RWPE2 (cell line): ENCODE data around the gene RXRA.

Experiments
- ATAC-seq: fragments of 200-7000 bp; cut with Tn5 transposase; 3 replicates; pipeline ENCODE4 v1.9.1; 2021; ENCODE audit warnings: low read depth
- DNase-seq: peaks from one replicate; pipeline ENCODE4 v3.0.0-alpha.2; 2020; ENCODE audit warnings: low spot score
- H3K27ac ChIP-seq: fragments of 450-650 bp; 2 replicates; pipeline ENCODE4 v1.5.1; 2017; ENCODE audit warnings: mild to moderate bottlenecking; ENCODE audit not compliant: poor library complexity, severe bottlenecking
- H3K27me3 ChIP-seq: fragments of 250-450 bp; sonication (Bioruptor Pico); 2 replicates; pipeline ENCODE4 v1.5.1; 2021; ENCODE audit warnings: mild to moderate bottlenecking, moderate library complexity; ENCODE audit not compliant: insufficient read depth, poor library complexity, severe bottlenecking
- H3K36me3 ChIP-seq: fragments of 250-450 bp; sonication (Bioruptor Pico); 2 replicates; pipeline ENCODE4 v1.5.1; 2020; ENCODE audit warnings: low read depth, mild to moderate bottlenecking, moderate library complexity
- H3K4me1 ChIP-seq: fragments of 250-450 bp; sonication (Bioruptor Pico); 2 replicates; pipeline ENCODE4 v1.5.1; 2021; ENCODE audit warnings: mild to moderate bottlenecking, moderate library complexity; ENCODE audit not compliant: insufficient read depth, poor library complexity, severe bottlenecking
- H3K4me3 ChIP-seq: fragments of 250-450 bp; sonication (Bioruptor Pico); 2 replicates; pipeline ENCODE4 v1.5.1; 2021; ENCODE audit warnings: mild to moderate bottlenecking, moderate library complexity; ENCODE audit not compliant: severe bottlenecking
- H3K9me3 ChIP-seq: fragments of 250-450 bp; sonication (Bioruptor Pico); 2 replicates; pipeline ENCODE4 v1.5.1; 2021; ENCODE audit warnings: mild to moderate bottlenecking, moderate library complexity; ENCODE audit not compliant: severe bottlenecking
- CTCF ChIP-seq: fragments of 450-650 bp; IDR thresholded peaks from one replicate; pipeline ENCODE4 v1.5.1; 2017; ENCODE audit warnings: mild to moderate bottlenecking, moderate library complexity; ENCODE audit not compliant: poor library complexity, severe bottlenecking

Gene RXRA

DNA sequence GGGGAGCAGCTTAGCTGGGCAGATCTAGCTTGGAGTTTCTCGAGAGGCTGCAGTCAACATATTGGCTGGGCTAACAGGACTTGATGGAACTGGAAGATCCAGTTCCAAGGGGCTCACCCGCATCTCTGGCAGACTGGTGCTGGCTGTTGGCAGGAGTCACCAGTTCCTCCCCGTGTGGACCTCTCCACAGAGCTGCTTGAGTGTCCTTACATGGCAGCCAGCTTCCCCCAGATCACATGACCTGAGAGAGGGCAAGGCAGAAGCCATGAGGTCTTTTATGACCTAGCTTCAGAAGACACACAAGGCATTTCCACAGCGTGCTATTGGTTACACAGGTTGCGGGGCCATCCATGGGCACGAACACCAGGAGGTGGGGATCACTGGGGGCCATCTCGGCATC lies 26.4 kb upstream of the RXRA start:
- no peaks in the 10 kb centered on the region for H3K27me3 ChIP-seq
- no peak overlapping the region for H3K4me3 ChIP-seq
- ATAC-seq, result no peak
- TF ChIP-seq CTCF, result no peak
- no peaks in the 10 kb centered on the region for H3K4me1 ChIP-seq
- no peak for DNase-seq
- H3K27ac ChIP-seq, result no peak overlapping the region
- no peaks in the 10 kb centered on the region for H3K36me3 ChIP-seq
- no peaks in the 10 kb centered on the region for H3K9me3 ChIP-seq

DNA sequence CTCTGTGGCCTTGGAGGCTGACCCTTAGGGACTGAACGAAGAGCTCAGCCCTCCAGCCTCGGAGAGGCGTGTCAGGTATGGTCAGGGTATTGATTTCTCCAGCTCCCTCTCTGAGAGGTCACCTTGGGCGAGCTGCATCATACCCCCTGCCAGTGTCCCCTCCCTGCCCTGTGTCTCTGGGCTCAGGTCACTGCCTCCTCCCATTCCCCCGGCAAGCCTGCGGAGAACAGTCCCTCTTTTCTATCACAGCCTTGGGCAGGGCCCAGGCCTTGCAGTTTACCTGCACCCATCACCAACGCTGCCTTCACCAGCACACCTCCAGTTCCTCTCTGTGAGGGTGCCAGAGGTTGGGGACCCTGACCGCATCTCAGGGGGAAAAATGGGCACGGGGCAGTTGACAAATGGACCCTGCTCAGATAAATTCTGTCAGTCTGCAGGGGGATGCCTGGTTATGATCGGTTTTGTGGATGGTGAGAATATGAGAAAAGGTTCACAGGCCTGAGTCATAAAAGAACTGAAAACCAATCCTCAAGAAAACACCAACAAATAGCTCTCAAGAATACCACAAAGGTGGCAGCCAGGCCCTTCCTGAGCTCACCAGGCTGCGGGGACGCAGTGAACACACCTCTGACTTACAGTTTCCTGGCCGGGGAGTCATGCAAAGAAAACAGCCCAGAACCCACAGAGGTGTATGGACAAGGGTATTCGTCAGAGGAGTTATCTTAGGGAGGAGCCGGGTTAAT lies 24.7 kb upstream of the RXRA start:
- no peak overlapping the region for H3K27ac ChIP-seq
- no peak for ATAC-seq

DNA sequence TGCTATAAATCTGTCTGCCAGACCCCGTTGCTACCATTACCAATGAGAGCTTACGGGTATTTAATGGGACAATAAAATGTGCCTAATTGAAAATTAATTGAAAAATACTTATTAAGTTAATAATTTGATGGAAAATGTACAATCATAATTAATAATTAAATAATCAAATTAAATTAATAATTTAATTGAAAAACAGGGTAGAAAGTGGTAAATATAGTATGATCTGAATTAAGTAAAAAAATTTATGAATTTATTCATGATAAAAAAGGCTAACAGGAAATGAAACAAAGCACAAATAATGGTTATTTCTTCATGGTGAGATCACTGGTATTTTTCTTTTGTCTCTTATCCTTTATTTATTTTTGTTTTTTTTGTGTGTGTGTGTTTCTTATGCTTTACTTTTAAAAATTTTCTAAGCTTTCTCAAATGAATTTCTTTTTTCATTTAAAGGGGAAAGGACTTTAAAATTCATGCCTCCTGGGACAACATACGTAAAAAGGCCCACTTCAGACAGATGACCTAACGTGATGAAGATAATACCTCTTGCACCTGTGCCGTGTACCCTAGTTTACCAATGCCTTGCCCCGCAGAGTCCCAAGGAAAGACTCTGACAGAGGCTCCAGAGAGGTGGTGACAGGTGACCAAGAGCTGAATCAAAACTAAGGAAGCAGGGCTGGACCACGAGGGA lies 24.0 kb upstream of the RXRA start:
- DNase-seq (no peak), ATAC-seq (no peak)
- no peak for TF ChIP-seq CTCF

More for the DNA sequence above, 24.7 kb upstream of the RXRA start:
- H3K36me3 ChIP-seq, result no peaks in the 10 kb centered on the region
- no peaks in the 10 kb centered on the region for H3K27me3 ChIP-seq
- no peak for DNase-seq
- H3K9me3 ChIP-seq, result no peaks in the 10 kb centered on the region
- no peak for TF ChIP-seq CTCF
- no peaks in the 10 kb centered on the region for H3K4me1 ChIP-seq
- no peak overlapping the region for H3K4me3 ChIP-seq

GRCh38 chr9:134303601-134304000 lies 22.7 kb upstream of the RXRA start:
- Histone ChIP-seq H3K27ac (no peak overlapping the region), H3K4me3 (no peak overlapping the region), H3K9me3 (no peaks in the 10 kb centered on the region), H3K27me3 (no peaks in the 10 kb centered on the region), H3K36me3 (no peaks in the 10 kb centered on the region), H3K4me1 (no peaks in the 10 kb centered on the region)
- no peak for ATAC-seq
- no peak for TF ChIP-seq CTCF
- DNase-seq, result no peak

More for the DNA sequence above, 24.0 kb upstream of the RXRA start:
- Histone ChIP-seq H3K27ac (no peak overlapping the region), H3K4me3 (no peak overlapping the region), H3K4me1 (no peaks in the 10 kb centered on the region), H3K36me3 (no peaks in the 10 kb centered on the region), H3K9me3 (no peaks in the 10 kb centered on the region), H3K27me3 (no peaks in the 10 kb centered on the region)

- no peaks in the 10 kb centered on the region for H3K4me1 ChIP-seq
- H3K36me3 ChIP-seq, result no peaks in the 10 kb centered on the region
- TF ChIP-seq CTCF, result no peak
- no peaks in the 10 kb centered on the region for H3K27me3 ChIP-seq
- H3K4me3 ChIP-seq, result no peak overlapping the region
- no peak overlapping the region for H3K27ac ChIP-seq
- H3K9me3 ChIP-seq, result no peaks in the 10 kb centered on the region
- DNase-seq (no peak), ATAC-seq (no peak)
These were observed 22.0 kb upstream of the RXRA start for GRCh38 chr9:134304261-134304660.
